Activated B cell treated with CpG ODN at 0.5 μM for 24 hours (primary cell): Measurements from ENCODE around the gene SLC29A2. TPM values are rescaled to one million over a fixed set of nuclear protein-coding genes. Genes with fewer than 3 reads are reported as not detected.

Experiments
- ATAC-seq: fragments of 200-7000 bp; cut with Tn5 transposase; one replicate; pipeline ENCODE4 v1.10.0; 2021; ENCODE audit warnings: low read depth, mild to moderate bottlenecking, moderate library complexity
- CTCF ChIA-PET: fragments of 350-600 bp; sonication (Branson Sonifier 250); formaldehyde crosslinking; loops from one replicate; lab custom pipeline; 2021; ENCODE audit warnings: antibody characterized with exemption; lab: Charles Lee
- POLR2A ChIA-PET: fragments of 350-600 bp; sonication (Branson Sonifier 250); formaldehyde crosslinking; loops from one replicate; lab custom pipeline; 2021; ENCODE audit warnings: antibody characterized with exemption; lab: Charles Lee
- DNase-seq: peaks from one replicate; pipeline ENCODE4 v3.0.0; 2022
- H3K27ac Mint-ChIP-seq: one replicate; pipeline ENCODE4 v1.8.0; 2020; ENCODE audit warnings: mixed read lengths
- H3K27me3 Mint-ChIP-seq: one replicate; pipeline ENCODE4 v1.8.0; 2021; ENCODE audit warnings: mixed read lengths
- H3K36me3 Mint-ChIP-seq: one replicate; pipeline ENCODE4 v1.8.0; 2021; ENCODE audit warnings: low read depth, mixed read lengths
- H3K4me1 Mint-ChIP-seq: one replicate; pipeline ENCODE4 v1.8.0; 2021; ENCODE audit warnings: mixed read lengths
- H3K4me3 Mint-ChIP-seq: one replicate; pipeline ENCODE4 v1.8.0; 2020; ENCODE audit warnings: mild to moderate bottlenecking, mixed read lengths
- H3K9me3 Mint-ChIP-seq: one replicate; pipeline ENCODE4 v1.8.0; 2020; ENCODE audit warnings: mixed read lengths
- intact Hi-C: fragments of 100-400 bp; cut with micrococcal nuclease; formaldehyde crosslinking; loops from one replicate; pipeline ENCODE4 v1.15.1; 2024
- total RNA-seq: library from RNA; stranded (reverse); gene quantifications from 2 replicates; pipeline ENCODE4 v1.2.3, GENCODE V29; 2022
- TF ChIP-seq, protein P1 (sequence below): fragments of 200-600 bp; IDR thresholded peaks from one replicate; pipeline ENCODE4 v1.8.0; 2022; ENCODE audit warnings: antibody characterized with exemption, mild to moderate bottlenecking

The SLC29A2 gene
- total RNA-seq, 1 donor from 2014 or later: 17.1 TPM

DNA sequence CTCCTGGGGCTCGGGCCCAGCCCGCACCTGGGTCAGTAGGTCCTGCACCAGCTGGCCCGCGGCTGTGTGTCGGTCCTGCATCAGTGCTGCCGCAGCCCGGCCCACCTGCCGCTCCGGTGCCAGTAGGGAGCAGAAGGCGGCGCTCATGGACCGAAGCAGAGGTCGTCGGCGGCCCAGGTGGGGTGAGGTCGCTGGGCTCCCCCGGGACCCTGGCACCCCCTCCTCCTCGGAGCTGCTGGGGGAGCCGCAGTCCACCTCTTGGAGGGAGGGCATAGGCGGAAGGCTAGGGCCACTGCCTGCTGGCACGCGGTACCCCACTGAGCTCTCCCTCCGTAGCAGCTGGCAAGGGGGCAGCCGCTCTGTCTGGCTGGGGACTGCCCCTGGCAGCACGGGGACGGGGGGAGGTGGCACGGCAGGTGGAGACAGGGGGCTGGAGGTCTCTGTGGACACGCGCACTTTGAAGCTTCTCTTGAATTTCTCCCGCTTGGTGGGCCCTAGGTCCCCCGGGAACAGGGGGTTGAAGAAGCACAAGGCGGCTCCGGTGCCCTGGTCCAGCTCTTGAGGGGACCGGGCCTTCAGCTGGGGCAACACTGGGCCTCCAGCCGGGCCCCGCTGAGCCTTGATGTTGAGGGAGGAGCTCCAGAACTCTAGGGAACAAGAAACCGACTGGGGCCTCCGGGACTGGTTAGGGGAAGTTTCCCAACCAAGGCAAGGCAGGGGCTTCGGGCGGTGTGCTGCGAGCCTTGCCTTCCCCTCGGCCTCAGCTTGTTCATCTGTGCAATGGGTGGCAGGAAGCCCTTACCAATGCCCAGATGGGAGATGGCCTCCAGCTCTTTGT lies 36.7 kb downstream of the SLC29A2 start:
- Mint-ChIP-seq H3K27ac (no peak overlapping the region), H3K27me3 (peaks cover 6% of the 10 kb centered on the region), H3K4me1 (peaks cover 22% of the 10 kb centered on the region), H3K4me3 (no peak overlapping the region), H3K9me3 (no peaks in the 10 kb centered on the region), H3K36me3 (peaks cover 23% of the 10 kb centered on the region)
- POLR2A ChIA-PET: interaction anchor here (1.2 to 1.8 kb wide), 3 partner anchors 9 to 23 kb away, joined by 4 to 9 read pairs (median 5); no protein-coding TSS in a partner anchor
- intact Hi-C loops: no loop called here
- ATAC-seq (no peak), DNase-seq (no peak)
- CTCF ChIA-PET: interaction anchor here (2.4 kb wide), 1 partner anchor 23 kb away, joined by 11 read pairs; no protein-coding TSS in a partner anchor
- TF ChIP-seq, protein P1, sequence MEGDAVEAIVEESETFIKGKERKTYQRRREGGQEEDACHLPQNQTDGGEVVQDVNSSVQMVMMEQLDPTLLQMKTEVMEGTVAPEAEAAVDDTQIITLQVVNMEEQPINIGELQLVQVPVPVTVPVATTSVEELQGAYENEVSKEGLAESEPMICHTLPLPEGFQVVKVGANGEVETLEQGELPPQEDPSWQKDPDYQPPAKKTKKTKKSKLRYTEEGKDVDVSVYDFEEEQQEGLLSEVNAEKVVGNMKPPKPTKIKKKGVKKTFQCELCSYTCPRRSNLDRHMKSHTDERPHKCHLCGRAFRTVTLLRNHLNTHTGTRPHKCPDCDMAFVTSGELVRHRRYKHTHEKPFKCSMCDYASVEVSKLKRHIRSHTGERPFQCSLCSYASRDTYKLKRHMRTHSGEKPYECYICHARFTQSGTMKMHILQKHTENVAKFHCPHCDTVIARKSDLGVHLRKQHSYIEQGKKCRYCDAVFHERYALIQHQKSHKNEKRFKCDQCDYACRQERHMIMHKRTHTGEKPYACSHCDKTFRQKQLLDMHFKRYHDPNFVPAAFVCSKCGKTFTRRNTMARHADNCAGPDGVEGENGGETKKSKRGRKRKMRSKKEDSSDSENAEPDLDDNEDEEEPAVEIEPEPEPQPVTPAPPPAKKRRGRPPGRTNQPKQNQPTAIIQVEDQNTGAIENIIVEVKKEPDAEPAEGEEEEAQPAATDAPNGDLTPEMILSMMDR: no peak

DNA sequence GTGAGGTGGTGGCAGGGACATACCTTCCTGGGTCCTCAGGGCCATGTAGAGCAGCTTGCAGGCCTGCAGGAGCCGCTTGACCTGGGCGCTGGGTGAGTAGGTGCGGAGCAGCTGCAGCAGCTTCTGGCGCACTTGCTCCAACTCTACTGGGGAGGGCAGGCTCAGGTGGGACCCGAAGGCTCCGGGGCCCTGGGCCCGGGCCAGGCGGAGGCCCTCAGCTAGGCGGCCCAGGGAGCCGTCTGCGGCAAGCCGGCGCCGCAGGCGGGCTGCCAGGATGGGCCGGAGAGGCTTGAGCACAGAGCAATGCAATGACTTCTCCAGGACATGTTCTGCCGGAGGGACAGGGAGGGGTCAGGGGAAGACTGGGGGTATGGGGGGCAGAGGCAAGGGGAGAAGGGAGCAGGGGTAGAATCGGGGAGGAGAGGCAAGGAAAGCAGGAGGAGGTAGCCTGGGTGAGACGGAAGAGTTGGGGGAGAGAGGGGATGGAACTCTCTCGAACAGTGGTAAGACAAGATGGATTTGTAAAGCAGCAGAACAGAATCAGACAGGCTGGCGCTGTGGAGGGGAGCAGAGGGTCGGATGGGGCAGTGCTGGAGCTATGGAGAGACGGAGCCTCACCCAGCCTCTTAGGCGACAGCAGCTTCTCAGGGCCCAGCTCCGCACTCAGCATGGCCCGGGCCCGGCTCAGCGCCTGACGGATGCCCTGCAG lies 37.5 kb downstream of the SLC29A2 start:
- Mint-ChIP-seq H3K27ac (no peak overlapping the region), H3K9me3 (no peaks in the 10 kb centered on the region), H3K36me3 (peaks cover 17% of the 10 kb centered on the region), H3K4me3 (no peak overlapping the region), H3K4me1 (peaks cover 22% of the 10 kb centered on the region), H3K27me3 (peaks cover 6% of the 10 kb centered on the region)
- ATAC-seq: no peak
- CTCF ChIA-PET: interaction anchor here (6.2 kb wide), 1 partner anchor 22 kb away, joined by 67 read pairs; no protein-coding TSS in a partner anchor
- POLR2A ChIA-PET: no interaction called here
- DNase-seq: no peak
- TF ChIP-seq, protein P1: no peak
- intact Hi-C loops: no loop called here

DNA sequence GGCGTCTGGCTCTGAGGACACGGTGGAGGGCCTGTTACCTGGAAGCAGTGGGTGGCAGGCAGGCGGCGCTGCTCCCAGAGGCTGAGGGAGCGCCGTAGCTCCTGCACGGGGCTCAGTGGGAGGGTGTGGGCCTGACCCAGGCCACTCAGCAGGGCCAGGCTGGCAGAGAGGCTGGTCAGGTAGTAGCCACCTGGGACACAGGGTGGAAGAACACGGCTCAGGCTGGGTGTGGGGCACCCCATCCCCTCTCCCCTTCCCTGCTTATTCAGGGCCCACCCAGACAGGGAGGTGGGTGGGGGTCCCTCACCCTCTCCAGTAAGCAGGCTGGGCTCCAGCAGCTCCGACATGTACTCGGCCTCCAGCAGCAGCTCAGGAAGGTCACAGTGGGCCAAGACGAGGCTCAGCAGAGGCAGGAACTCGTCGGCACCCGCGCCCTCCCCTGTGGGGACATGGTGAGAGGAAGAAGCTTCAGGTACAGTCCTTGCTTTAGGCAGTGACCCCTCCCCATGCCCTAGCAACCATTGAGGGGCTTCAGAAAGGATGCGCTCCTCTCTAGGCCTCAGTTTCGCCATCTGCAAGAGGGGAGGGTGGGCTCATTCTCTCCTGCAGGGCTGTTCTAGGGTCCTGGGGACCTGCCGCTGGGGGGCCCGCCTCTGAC lies 38.2 kb downstream of the SLC29A2 start:
- CTCF ChIA-PET: interaction anchor here (6.2 kb wide), 1 partner anchor 22 kb away, joined by 67 read pairs; no protein-coding TSS in a partner anchor
- Mint-ChIP-seq H3K36me3 (peaks cover 12% of the 10 kb centered on the region), H3K4me3 (no peak overlapping the region), H3K27me3 (peaks cover 6% of the 10 kb centered on the region), H3K9me3 (no peaks in the 10 kb centered on the region), H3K4me1 (peaks cover 29% of the 10 kb centered on the region), H3K27ac (no peak overlapping the region)
- TF ChIP-seq, protein P1: no peak
- DNase-seq (no peak), ATAC-seq (no peak)
- intact Hi-C loops: no loop called here
- POLR2A ChIA-PET: interaction anchor here (0.6 kb wide), 1 partner anchor 56 kb away, joined by 4 read pairs; no protein-coding TSS in a partner anchor

DNA sequence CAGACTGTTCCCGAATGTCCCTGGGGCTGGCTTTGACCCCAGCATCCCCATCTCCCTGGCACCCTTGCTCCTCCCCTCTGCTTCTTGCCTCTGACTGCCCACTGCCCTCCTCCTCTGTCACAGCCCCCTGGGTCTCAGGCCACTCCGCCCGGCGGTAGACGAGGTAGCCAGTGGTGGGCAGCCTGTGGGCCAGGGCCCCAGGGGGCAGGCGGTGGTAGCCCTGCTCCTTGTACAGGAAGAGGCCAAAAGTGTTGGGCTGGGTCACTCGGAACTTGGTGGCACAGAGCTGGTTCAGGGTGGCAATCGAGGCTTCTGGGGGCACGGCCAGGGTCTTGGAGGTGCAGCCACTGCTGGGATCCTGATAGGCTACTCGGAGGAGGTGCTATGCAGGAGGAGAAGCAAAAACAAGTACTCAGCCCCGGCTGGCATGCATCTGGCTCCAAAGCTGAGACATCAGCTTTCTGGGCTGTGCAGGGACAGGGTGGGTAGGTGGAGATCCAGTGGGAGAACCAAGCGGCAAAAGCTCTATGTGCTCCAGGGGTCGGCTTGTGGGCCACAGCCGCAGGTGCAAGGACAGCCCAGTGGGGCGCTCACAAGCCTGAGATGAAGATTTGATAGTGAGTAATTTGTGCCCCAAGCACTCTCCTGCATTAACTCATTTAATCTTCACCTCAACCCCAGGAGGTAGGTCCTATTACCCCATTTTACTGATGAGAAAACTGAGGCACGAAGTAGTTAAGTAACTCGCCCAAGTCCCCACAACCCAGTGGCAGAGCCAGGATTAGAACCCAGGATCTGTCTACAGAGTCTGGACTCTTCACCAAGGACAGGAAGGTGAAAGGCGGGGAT lies 39.0 kb downstream of the SLC29A2 start:
- POLR2A ChIA-PET: interaction anchor here (0.6 kb wide), 1 partner anchor 57 kb away, joined by 4 read pairs; no protein-coding TSS in a partner anchor
- CTCF ChIA-PET: interaction anchor here (6.2 kb wide), 1 partner anchor 21 kb away, joined by 67 read pairs; no protein-coding TSS in a partner anchor
- ATAC-seq (no peak), DNase-seq (no peak)
- Mint-ChIP-seq H3K36me3 (peaks cover 8% of the 10 kb centered on the region), H3K4me3 (no peak overlapping the region), H3K9me3 (no peaks in the 10 kb centered on the region), H3K27me3 (peaks cover 6% of the 10 kb centered on the region), H3K27ac (no peak overlapping the region), H3K4me1 (peaks cover 34% of the 10 kb centered on the region)
- intact Hi-C loops: no loop called here
- TF ChIP-seq, protein P1: no peak
